Lower leg skin (tissue), 4 donors: Measurements from ENCODE around the gene EXPH5. TPM values are rescaled to one million over a fixed set of nuclear protein-coding genes. Genes with fewer than 3 reads are reported as not detected.
"Not testable (repeated sequence)": the region's sequence is repeated elsewhere in the genome, so short reads cannot be mapped to it uniquely, and the experiment has no call there.

Experiments
- DNase-seq, 2 donors: peaks; one replicate each; pipeline ENCODE4 v3.0.0-alpha.2; 2019; ENCODE audit warnings: low spot score in 2 of 2
- H3K4me3 ChIP-seq: fragments of 200-600 bp; sonication (generic); 2 replicates; pipeline ENCODE4 v1.5.1; 2017; ENCODE audit warnings: mild to moderate bottlenecking, low read depth; ENCODE audit not compliant: poor library complexity, severe bottlenecking
- CTCF ChIP-seq, 3 donors: fragments of 450-650 bp; IDR thresholded peaks; one replicate each; pipeline ENCODE4 v1.5.1; 2016; ENCODE audit warnings: antibody characterized with exemption in 3 of 3, mild to moderate bottlenecking in 3 of 3, moderate library complexity in 2 of 3
- POLR2A ChIP-seq, 2 donors: fragments of 450-650 bp; IDR thresholded peaks; one replicate each; pipeline ENCODE4 v1.6.1; 2016 to 2017; ENCODE audit warnings: antibody characterized with exemption in 2 of 2, mild to moderate bottlenecking in 1 of 2, moderate library complexity in 1 of 2
- WGBS, 2 donors: methylation state at CpG; one replicate each; pipeline ENCODE4 v1.1.5; 2018; 5-methylcytosine and 5-hydroxymethylcytosine counted together
- intact Hi-C: fragments of 100-400 bp; cut with DNase I; formaldehyde crosslinking; loops from one replicate; pipeline ENCODE4 v1.15.0; 2023; ENCODE audit warnings: low total_unique reads
- total RNA-seq, 4 donors: library from RNA; depleted of rRNA; stranded (reverse); fragments of >200 nt; gene quantifications; one replicate each; pipeline ENCODE4 v1.1.0, GENCODE V29; 2016

EXPH5 gene
- total RNA-seq, 4 donors from 2014 or later, result 122 to 160 (median 139) TPM

GRCh38 chr11:108587109-108587508 lies 6.5 kb downstream of the EXPH5 start:
- no peak for DNase-seq
- H3K4me3 ChIP-seq, result no peak overlapping the region
- WGBS, 2 donors, result 93% methylated on average over 4 of the region's 4 CpGs
- intact Hi-C loops, result no loop called here
- no peak for TF ChIP-seq CTCF (IDR thresholded peaks at IDR 0.05)
- no peak for TF ChIP-seq POLR2A (IDR thresholded peaks at IDR 0.05)

DNA sequence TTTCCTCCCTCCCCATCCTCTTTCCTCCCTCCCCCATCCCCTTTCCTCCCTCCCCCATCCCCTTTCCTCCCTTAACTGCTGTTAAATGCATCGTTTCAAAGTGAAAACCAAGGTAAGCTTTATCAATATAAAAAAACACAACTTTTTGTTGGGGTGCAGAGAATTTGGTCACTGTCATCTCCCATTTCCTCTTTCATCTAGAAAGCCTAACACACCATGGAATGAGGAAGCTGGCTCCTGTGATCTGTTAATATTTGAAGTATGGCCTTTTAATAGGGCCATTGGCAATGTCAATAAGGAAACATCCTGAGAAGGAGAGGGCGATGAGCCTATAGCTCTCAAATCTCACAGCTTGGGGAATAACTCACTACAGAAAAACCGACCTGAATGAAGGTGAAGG lies 7.0 kb downstream of the EXPH5 start:
- intact Hi-C loops, result no loop called here
- DNase-seq, result no peak
- TF ChIP-seq POLR2A (IDR thresholded peaks at IDR 0.05), result no peak
- no peak for TF ChIP-seq CTCF (IDR thresholded peaks at IDR 0.05)
- H3K4me3 ChIP-seq, result no peak overlapping the region
- WGBS, 2 donors, result 72 to 85% methylated on average over 3 of the region's 3 CpGs

DNA sequence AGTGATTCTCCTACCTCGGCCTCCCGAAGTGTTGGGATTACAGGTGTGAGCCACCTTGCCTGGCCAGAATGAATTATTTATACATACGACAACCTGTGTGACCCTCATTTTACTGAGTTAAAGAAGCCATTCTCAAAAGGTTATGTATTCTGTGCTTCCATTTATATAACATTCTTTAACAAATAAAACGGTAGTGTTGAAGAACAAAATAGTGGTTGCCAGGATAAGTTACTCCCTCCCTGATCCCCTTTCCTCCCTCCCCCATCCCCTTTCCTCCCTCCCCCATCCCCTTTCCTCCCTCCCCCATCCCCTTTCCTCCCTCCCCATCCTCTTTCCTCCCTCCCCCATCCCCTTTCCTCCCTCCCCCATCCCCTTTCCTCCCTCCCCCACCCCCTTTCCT lies 7.4 kb downstream of the EXPH5 start:
- DNase-seq, H3K4me3 ChIP-seq, intact Hi-C loops: not testable (repeated sequence)
- WGBS, 2 donors, result 92% methylated on average over 4 of the region's 4 CpGs

DNA sequence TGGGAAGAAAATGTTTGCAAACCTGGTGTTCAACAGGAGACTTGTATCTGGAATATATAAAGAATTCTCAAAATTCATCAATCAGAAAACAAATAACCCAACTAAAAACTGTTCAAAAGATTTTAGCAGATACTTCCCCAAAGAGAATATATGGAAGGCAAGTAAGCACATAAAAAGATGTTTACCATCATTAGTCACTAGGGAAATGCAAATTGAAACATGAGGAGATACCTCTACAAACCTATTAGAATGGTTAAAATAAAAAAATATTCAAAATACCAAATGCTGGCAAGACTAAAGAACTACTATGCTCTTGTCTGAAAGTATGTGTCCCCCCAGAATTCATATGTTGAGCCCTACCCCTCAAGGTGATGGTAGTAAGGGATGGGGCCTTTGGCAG lies 8.6 kb downstream of the EXPH5 start:
- TF ChIP-seq POLR2A (IDR thresholded peaks at IDR 0.05) (no peak), CTCF (IDR thresholded peaks at IDR 0.05) (no peak)
- H3K4me3 ChIP-seq, result no peak overlapping the region
- intact Hi-C loops, result no loop called here

DNA sequence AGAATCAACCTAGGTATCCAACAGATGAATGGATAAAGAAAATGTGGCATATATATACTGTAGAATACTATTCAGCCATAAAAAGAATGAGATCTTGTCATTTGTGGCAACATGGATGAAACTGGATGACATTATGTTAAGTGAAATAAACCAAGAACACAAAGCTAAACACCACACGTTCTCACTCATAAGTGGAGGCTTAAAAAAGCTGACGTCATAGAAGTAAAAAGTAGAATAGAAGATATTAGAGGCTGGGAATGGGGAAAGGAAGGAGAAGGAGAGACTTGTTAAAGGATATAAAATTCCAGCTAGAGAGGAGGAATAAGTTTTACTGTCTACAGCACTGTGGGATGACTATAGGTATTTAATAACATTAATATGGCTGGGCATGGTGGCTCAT lies 12.9 kb downstream of the EXPH5 start:
- 97 to 98% methylated on average over 2 of the region's 2 CpGs for WGBS, 2 donors
- H3K4me3 ChIP-seq, result no peak overlapping the region
- no peak for DNase-seq
- intact Hi-C loops, result no loop called here
- no peak for TF ChIP-seq CTCF (IDR thresholded peaks at IDR 0.05)
- TF ChIP-seq POLR2A (IDR thresholded peaks at IDR 0.05), result no peak

More for the DNA sequence above, 8.6 kb downstream of the EXPH5 start:
- no peak for DNase-seq

GRCh38 chr11:108580043-108580442 lies 13.5 kb downstream of the EXPH5 start:
- intact Hi-C loops, result no loop called here
- no peak overlapping the region for H3K4me3 ChIP-seq
- no peak for TF ChIP-seq POLR2A (IDR thresholded peaks at IDR 0.05)
- no peak for TF ChIP-seq CTCF (IDR thresholded peaks at IDR 0.05)
- DNase-seq, result no peak
